HAP-1 (cell line): ENCODE results near the gene NOL4L.

Experiments used
- DNase-seq, 2 experiments: peaks; one replicate each; pipeline ENCODE4 v3.0.0-alpha.2; 2016 to 2020; ENCODE audit warnings: low spot score in 2 of 2
- H3K27me3 ChIP-seq: fragments of 250-450 bp; sonication (Bioruptor Pico); 2 replicates; pipeline ENCODE4 v1.5.1; 2020; ENCODE audit warnings: low read depth, mild to moderate bottlenecking, moderate library complexity
- H3K36me3 ChIP-seq: fragments of 250-450 bp; sonication (Bioruptor Pico); replicated peaks from 2 replicates; pipeline ENCODE4 v1.5.1; 2020; ENCODE audit warnings: mild to moderate bottlenecking
- H3K4me1 ChIP-seq: fragments of 250-450 bp; sonication (Bioruptor Pico); 2 replicates; pipeline ENCODE4 v1.5.1; 2020; ENCODE audit warnings: mild to moderate bottlenecking
- H3K4me3 ChIP-seq: fragments of 250-450 bp; sonication (Bioruptor Pico); 2 replicates; pipeline ENCODE4 v1.5.1; 2020; ENCODE audit warnings: mild to moderate bottlenecking, moderate library complexity
- H3K9me3 ChIP-seq: fragments of 250-450 bp; sonication (Bioruptor Pico); 2 replicates; pipeline ENCODE4 v1.5.1; 2020; ENCODE audit warnings: mild to moderate bottlenecking, moderate library complexity
- in situ Hi-C: fragments of 300-500 bp; cut with MboI; formaldehyde crosslinking; loops from 3 replicates; pipeline ENCODE4 v1.14.3; 2020; ENCODE audit warnings: low sequenced_read_pairs, inconsistent platforms, mixed read lengths

The NOL4L gene

DNA sequence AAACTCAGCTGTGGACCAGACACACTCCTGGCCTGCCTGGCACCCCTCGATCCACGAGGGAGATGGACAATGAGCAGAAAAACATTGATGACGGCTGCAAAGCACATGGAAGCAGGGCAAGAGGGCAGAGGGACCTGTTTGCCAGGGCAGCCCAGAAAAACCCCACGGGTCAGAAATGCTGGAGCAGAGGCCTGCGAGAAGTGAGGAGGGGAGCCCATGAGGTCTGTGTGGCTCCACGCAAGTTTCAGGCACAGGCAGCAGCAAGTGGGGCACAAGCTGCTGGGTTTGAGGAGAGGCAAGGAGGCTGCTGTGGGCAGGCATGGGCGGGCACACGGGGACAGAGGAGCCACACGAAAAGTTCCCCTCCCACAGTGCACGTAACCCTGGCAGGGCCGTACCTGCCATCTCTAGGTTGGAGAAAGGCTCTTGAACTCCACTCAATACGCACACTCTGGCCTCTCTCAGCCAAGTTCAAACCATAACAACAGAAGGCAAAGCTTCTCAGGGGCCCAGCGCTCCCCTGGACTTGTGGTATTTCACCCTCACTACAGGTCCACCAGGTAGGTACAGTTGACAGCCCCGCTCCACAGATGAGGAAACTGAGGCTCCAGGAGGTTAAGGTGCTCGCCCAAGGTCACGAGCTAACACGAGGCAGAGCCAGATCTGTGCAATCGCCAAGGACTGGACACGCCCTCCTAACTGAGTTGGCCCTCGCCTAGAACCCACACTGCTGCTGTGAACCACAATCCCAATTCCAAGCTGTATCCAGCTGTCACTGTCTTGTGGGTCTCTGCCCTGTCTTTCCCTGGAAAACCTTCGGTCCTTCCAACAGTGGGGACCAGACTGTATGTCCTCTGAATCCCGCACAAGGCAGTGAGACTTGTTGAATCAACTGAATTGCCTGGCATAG is 108.2 kb downstream of the NOL4L start:
- H3K4me1 ChIP-seq: peaks cover 20% of the 10 kb centered on the region
- no peaks in the 10 kb centered on the region for H3K9me3 ChIP-seq
- no peaks in the 10 kb centered on the region for H3K27me3 ChIP-seq
- H3K4me3 ChIP-seq: no peak overlapping the region
- DNase-seq: no peak
- no peaks in the 10 kb centered on the region; the same call in 1 of the 2 replicates for H3K36me3 ChIP-seq
- in situ Hi-C loops: no loop called here

DNA sequence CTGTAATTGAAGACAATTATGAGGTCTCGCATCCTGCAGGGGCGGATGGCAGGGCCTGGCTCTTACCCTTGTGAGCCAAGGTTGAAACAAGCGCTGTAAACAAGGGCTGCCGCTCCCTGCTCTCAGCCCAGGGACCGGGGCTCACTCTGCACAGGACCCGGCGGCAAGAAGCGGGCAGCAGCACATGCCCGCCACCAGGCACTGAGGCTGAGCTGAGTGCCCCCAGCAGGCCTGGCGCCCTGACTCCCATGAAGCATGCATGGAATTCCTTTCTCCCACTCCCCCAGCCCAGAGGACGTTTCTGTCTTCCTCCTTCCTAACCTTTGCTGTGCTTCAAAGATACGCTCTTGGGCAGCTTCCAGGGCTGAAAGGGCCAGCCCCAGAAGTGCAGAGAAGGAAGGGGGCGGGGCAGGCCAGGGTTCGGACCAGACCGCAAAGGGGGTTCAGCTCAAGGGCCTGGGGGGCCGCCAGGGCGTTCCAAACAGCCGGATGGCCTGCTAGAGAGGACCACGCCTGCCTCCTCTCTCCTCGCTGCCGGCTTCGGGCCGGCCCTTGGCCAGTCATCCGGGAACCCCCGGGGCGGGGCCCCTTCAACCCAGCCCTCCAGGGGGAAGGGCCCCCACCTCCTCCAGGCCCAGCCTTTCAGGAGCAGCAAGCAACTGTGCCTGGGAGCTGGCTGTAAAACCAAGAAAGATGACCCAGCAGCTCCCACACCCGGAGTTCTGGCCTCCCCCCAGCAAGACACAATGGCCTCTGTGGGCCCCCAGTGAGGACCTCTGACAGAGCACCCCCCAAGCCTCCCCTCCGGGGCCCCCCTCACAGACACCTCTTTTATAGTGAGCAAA is 109.9 kb downstream of the NOL4L start:
- Histone ChIP-seq H3K4me1 (peaks cover 19% of the 10 kb centered on the region), H3K4me3 (peak overlapping the region; percentile 4; the same call in 1 of the 2 replicates), H3K36me3 (no peaks in the 10 kb centered on the region; the same call in 1 of the 2 replicates), H3K9me3 (no peaks in the 10 kb centered on the region), H3K27me3 (no peaks in the 10 kb centered on the region)
- DNase-seq: peak; percentile 53 to 87
- in situ Hi-C loops: no loop called here

DNA sequence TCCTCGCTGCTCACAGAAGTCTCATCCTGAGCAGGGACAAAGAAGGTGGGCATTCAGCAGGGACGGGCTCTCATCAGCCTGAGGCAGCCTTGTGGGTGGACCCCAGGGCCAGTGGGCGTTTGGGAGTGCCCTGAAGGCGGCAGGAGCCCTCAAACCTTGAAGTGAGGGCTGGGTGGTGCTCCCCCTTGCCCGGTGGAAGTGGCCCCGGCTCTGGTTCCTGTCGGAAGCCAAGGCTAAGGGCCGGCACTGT is 110.5 kb downstream of the NOL4L start:
- no peaks in the 10 kb centered on the region for H3K9me3 ChIP-seq
- no peak for DNase-seq
- no peaks in the 10 kb centered on the region for H3K27me3 ChIP-seq
- no peaks in the 10 kb centered on the region; the same call in 1 of the 2 replicates for H3K36me3 ChIP-seq
- H3K4me1 ChIP-seq: peaks cover 19% of the 10 kb centered on the region
- no peak overlapping the region for H3K4me3 ChIP-seq
- in situ Hi-C loops: no loop called here

DNA sequence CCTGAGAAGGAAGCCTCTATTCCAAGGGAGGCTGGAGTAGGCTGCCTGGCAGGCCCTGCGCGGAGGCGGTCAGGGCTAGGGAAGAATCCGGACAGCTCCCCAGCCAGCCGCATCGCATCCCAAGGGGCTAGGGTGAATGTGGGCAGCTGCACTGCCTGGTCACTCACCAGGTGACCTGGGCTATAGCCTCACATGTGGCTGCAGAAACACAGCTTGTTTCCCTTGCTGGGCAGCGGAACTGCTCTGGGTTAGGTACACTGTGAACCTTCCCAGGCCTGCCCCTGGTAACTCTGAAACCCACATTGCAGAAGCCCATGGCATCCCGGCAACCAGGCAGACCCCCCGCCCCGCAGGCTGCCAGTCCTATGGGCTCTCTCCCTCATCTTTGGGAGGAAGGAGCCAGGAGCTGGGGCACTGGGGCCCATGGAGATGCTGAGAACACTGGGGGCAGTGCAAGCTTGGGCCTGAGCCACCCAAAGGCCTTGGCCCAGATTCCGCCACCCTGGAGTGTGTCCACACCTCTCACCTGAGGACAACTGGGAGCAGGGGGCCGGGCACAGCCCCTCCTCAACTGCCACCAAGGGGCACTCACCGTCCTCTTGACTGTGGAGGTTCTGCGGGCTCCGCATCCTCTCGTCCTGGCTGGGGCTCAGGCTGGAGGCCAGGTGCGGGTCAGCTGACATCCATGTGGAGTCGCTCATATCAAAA is 111.0 kb downstream of the NOL4L start:
- Histone ChIP-seq H3K9me3 (no peaks in the 10 kb centered on the region), H3K4me1 (peaks cover 19% of the 10 kb centered on the region), H3K27me3 (no peaks in the 10 kb centered on the region), H3K36me3 (no peaks in the 10 kb centered on the region; the same call in 1 of the 2 replicates), H3K4me3 (no peak overlapping the region)
- DNase-seq: no peak
- in situ Hi-C loops: no loop called here

DNA sequence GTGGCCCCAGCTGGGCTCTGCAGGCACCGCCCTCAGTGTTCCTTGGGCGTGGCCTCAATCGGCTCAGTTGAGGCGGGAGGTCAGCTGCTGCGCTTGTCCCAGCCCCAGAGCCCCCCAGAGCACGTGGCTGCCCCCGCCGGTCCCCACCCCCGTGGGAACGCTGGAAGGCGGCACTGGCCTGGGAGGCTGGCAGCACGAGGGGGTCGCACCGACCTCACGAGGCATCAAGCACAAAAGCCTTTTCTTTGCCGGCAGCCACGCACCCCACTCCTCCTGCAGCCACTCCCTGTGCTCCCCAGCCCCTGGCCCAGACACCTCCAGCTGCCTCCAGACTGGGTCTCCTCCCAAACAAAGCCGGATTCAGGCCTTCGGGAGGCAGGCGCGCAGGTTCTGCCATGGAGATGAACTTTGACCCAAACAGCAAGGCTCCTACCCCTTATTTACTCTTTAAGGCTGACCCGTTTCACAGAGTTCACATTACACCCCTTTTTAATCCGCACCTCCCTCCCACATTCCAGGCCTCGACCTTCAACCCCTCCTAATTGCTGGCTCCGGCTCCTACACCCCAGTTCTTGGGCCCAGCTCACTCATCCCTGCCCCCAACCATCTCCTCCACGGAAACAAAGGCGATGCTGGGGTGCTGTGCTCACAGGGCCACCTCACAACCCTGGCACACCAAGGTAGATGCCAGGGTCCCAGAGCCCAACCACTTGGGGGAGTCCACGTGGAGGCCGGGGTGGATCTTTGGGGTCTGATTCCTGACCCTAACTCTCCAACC is 111.7 kb downstream of the NOL4L start:
- H3K4me1 ChIP-seq: peaks cover 19% of the 10 kb centered on the region
- H3K27me3 ChIP-seq: no peaks in the 10 kb centered on the region
- DNase-seq: no peak
- in situ Hi-C loops: no loop called here
- no peaks in the 10 kb centered on the region for H3K9me3 ChIP-seq
- no peak overlapping the region for H3K4me3 ChIP-seq
- H3K36me3 ChIP-seq: no peaks in the 10 kb centered on the region; the same call in 1 of the 2 replicates

DNA sequence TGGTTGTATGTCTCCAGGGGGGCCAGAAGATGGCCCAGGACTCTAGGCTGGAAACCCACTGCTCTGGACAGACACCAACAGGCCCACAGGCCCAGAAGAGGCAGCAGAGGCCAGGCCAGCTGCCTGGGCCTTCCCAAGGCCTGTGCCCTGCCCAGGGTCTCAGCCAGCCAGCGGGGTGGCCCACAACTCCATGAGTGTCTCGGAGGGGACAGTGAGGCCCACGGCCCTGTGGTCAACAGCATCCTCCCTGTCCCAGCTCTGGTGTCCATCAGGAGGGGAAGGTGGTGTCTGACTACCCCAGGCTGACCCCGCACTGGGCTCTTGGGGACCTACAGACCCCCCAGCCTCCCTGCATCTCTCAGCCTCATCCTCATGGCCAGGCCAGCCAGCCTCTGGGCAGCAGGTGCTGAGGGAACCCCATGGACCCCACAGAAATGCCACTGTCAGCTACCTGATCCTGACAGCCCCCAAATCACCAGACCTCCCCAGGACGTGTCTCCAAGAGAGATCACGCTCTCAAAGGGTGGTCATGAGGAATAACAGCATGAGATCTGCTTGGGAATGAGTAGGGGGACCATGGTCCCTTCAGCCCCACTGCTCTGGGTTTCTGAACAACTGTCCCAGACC is 112.4 kb downstream of the NOL4L start:
- H3K9me3 ChIP-seq: no peaks in the 10 kb centered on the region
- no peak overlapping the region for H3K4me3 ChIP-seq
- DNase-seq: no peak
- no peaks in the 10 kb centered on the region for H3K27me3 ChIP-seq
- H3K36me3 ChIP-seq: no peaks in the 10 kb centered on the region; the same call in 1 of the 2 replicates
- in situ Hi-C loops: no loop called here
- H3K4me1 ChIP-seq: peaks cover 19% of the 10 kb centered on the region

DNA sequence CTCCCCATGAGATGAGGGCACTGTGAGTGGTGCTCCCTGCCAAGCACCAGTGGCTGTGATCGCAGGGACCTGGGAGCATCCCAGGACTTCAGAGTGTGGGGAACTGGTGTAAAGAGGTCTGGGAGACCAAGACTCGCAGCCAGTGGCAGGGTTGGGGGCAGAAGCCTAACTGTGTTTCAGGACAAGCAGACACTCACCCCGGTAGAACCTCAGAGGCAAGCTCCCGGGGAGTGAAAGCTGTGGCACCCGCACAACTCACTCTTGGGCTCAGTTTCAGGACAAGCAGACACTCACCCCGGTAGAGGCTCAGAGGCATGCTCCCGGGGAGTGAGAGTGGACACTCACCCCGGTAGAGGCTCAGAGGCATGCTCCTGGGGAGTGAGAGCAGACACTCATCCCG is 114.2 kb downstream of the NOL4L start:
- Histone ChIP-seq H3K4me1 (peaks cover 14% of the 10 kb centered on the region), H3K27me3 (no peaks in the 10 kb centered on the region), H3K4me3 (no peak overlapping the region), H3K36me3 (no peaks in the 10 kb centered on the region; the same call in 1 of the 2 replicates), H3K9me3 (no peaks in the 10 kb centered on the region)
- no peak for DNase-seq
- in situ Hi-C loops: no loop called here

DNA sequence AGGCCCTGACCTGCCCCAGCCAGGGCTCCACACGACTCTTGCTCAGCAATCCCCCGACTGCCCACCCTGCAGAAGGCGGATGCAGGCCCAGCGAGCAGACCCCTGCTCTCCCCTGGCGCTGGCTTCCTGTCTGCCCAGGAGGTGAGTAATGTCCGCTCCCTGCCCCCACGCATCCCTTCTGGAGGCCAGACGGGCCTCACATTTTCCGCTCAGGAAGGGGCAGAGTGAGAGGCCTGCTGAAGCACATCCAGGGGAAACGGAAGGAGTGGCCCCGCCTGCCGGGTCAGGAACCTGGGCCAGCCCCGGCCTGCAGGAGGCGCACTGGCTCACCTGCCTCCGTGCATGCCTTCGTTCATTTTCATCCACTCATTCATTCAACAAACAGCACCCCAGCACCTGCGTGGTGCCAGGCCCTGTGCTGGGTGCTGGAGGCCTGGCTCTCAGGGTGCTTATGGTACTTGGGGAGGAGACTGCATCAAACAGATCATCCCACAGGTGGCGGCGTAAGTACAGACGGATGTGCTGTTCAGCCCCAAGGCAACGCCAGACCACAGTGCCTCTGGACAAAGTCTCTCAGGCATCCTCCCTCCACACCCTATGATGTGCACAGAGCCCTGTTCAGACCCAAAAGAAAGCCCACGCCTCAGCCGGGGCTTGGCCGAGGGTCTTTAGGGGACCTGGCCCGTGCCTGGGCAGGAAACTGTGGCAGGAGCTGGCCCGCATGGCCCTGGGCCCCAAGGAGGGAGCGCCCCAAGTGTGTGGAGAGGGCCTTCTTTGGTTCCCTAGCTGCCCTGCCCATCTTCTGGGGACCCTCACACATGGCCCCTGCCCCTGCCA is 114.9 kb downstream of the NOL4L start:
- H3K4me1 ChIP-seq: peaks cover 7% of the 10 kb centered on the region
- in situ Hi-C loops: no loop called here
- peak in 1 of 2 experiments; percentile 47 for DNase-seq
- H3K27me3 ChIP-seq: no peaks in the 10 kb centered on the region
- no peak overlapping the region for H3K4me3 ChIP-seq
- no peaks in the 10 kb centered on the region; the same call in 1 of the 2 replicates for H3K36me3 ChIP-seq
- no peaks in the 10 kb centered on the region for H3K9me3 ChIP-seq

DNA sequence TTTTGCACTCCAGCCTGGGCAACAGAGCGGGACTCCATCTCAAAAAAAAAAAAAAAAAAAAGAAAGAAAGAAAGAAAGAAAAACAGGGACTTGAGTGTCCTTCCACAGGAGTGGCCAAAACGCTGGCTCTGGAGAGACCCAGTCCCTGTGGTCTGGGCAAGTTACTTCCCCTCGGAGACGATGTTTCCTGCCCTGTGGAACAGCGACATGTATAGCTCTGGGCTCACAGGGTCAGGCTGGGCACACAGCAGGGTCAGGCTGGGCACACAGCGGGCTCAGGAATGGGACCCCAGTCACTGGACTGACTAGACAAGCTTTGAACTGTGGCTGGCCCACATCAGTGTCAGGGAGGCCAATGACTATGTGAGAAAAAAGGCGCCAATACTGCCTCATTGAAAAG is 116.3 kb downstream of the NOL4L start:
- DNase-seq: no peak
- in situ Hi-C loops: no loop called here
- Histone ChIP-seq H3K27me3 (no peaks in the 10 kb centered on the region), H3K36me3 (no peaks in the 10 kb centered on the region), H3K9me3 (no peaks in the 10 kb centered on the region), H3K4me3 (no peak overlapping the region), H3K4me1 (no peaks in the 10 kb centered on the region; the same call in 1 of the 2 replicates)

DNA sequence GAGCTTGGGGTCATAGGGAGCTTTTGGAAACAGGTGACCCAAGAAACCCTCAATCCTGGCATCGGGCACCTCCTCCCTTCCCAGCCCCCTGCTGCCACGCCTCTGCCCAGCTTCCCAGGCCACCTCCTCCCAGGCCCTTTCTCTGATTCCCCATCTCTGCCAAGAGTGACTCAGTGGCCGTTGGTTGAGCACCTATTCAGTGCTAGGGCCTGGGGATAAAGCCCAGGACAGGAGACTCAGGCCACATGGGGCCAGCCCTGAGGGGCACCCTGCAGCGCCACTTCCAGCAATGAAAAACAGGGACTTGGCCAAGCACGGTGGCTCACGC is 116.9 kb downstream of the NOL4L start:
- Histone ChIP-seq H3K4me3 (no peak overlapping the region), H3K36me3 (no peaks in the 10 kb centered on the region), H3K9me3 (no peaks in the 10 kb centered on the region), H3K27me3 (no peaks in the 10 kb centered on the region), H3K4me1 (no peaks in the 10 kb centered on the region; the same call in 1 of the 2 replicates)
- no peak for DNase-seq
- in situ Hi-C loops: no loop called here

DNA sequence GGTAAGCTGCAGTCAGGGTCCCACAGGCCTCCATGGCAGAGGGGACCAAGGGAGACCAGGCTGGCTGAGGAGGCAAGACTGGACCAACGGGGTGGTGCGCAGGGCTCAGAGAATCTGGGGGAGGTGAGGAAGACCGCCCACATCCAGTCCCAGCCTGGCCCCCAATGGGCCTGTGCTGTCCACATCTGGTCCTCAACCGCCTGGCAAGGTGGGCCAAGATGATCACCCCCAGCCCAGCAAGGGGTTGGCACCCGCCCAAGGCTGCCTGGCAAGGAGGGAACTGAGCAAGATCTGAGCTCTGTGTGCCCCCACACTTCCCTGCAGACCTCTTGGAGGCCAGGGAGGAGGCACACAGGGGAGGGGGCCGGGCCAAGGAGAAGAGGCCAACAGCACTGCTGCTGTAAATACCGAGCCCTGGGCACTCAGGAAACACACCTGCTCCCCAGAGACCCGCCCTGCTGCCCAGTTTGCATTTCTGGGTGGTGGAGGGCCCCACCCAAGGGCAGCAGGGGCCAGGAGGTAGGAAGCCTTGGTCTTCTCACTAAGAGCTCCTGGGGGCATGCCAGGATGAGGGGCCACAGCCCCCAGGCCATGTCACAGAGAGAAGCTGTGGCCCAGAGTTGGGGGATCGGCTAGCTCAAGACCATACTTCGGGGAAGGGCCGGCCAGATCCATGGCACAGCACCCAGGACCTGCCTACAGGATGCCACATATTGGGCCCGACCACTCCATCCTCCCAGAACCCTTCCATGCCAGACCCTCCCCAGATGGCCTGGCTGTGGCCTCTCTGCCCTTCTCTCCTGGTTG is 117.4 kb downstream of the NOL4L start:
- Histone ChIP-seq H3K27me3 (no peaks in the 10 kb centered on the region), H3K4me3 (no peak overlapping the region), H3K36me3 (no peaks in the 10 kb centered on the region), H3K9me3 (no peaks in the 10 kb centered on the region), H3K4me1 (no peaks in the 10 kb centered on the region; the same call in 1 of the 2 replicates)
- no peak for DNase-seq
- in situ Hi-C loops: no loop called here
